Measurements from ENCODE around the gene XKR7. TPM values are rescaled to one million over a fixed set of nuclear protein-coding genes. Genes with fewer than 3 reads are reported as not detected.

Gene XKR7
- total RNA-seq, 2 donors from 2014 or later = 0.05 TPM; not detected in 1

- H3K27ac ChIP-seq = peak overlapping the region; percentile 48 to 68
- TF ChIP-seq POLR2A (IDR thresholded peaks at IDR 0.05) (no peak), CTCF (IDR thresholded peaks at IDR 0.05) (no peak), POLR2AphosphoS5 (IDR thresholded peaks at IDR 0.05) (no peak)
- H3K36me3 ChIP-seq = peaks cover 0 to 17% of the 10 kb centered on the region in 2 donors
- H3K4me1 ChIP-seq (replicated peaks) = peaks cover 3% of the 10 kb centered on the region
- H3K9me3 ChIP-seq = no peaks in the 10 kb centered on the region
- intact Hi-C loops (cut with DNase I) = loop anchor here (10.0 kb wide), 1 partner anchor 126 kb away; no protein-coding TSS in a partner anchor
- H3K27me3 ChIP-seq (replicated peaks; ENCODE audit: insufficient read depth) = no peaks in the 10 kb centered on the region
- DNase-seq (ENCODE audit: low spot score) = no peak
- peak overlapping the region; percentile 64 to 82 for H3K4me3 ChIP-seq
- WGBS = 4% methylated on average over 6 of the region's 6 CpGs
Measured at GRCh38 chr20:31951203-31951529, 16.8 kb upstream of the XKR7 start.

GRCh38 chr20:31951530-31952453 is 16.2 kb upstream of the XKR7 start, which contains the start of gene PDRG1:
Gene PDRG1 (minus strand): TSS chr20:31952046. CDS start chr20:31951961, 85 bp downstream.
- peak within 1 kb of the TSS; percentile 48 to 68 for H3K27ac ChIP-seq
- intact Hi-C loops (cut with DNase I) = loop anchor here (2.0 to 10.0 kb wide), 2 partner anchors 97 to 127 kb away; no protein-coding TSS in a partner anchor
- peaks cover 3% of the 10 kb centered on the region for H3K4me1 ChIP-seq (replicated peaks)
- WGBS = under 1% methylated on average over 63 of the region's 63 CpGs
- H3K9me3 ChIP-seq = no peaks in the 10 kb centered on the region
- peak; percentile 89 for DNase-seq (ENCODE audit: low spot score)
- TF ChIP-seq CTCF (IDR thresholded peaks at IDR 0.05) (peak; percentile 90 to 100 (median 98)), POLR2A (IDR thresholded peaks at IDR 0.05) (peak; percentile 53), POLR2AphosphoS5 (IDR thresholded peaks at IDR 0.05) (peak; percentile 97)
- peak within 1 kb of the TSS; percentile 64 to 82 for H3K4me3 ChIP-seq
- H3K36me3 ChIP-seq = peaks cover 0 to 13% of the 10 kb centered on the region in 2 donors
- H3K27me3 ChIP-seq (replicated peaks; ENCODE audit: insufficient read depth) = peaks cover 3% of the 10 kb centered on the region

- peaks cover 3% of the 10 kb centered on the region for H3K27me3 ChIP-seq (replicated peaks; ENCODE audit: insufficient read depth)
- no peak overlapping the region for H3K27ac ChIP-seq
- intact Hi-C loops (cut with DNase I) = loop anchor here (2.0 to 10.0 kb wide), 2 partner anchors 99 to 129 kb away; no protein-coding TSS in a partner anchor
Measured at GRCh38 chr20:31953556-31954148, 14.3 kb upstream of the XKR7 start.

GRCh38 chr20:31954500-31954899 is 13.5 kb upstream of the XKR7 start:
- no peak overlapping the region for H3K27ac ChIP-seq
- H3K27me3 ChIP-seq (replicated peaks; ENCODE audit: insufficient read depth) = peaks cover 3% of the 10 kb centered on the region
- intact Hi-C loops (cut with DNase I) = loop anchor here (10.0 kb wide), 1 partner anchor 130 kb away; no protein-coding TSS in a partner anchor
- no peaks in the 10 kb centered on the region for H3K36me3 ChIP-seq
- H3K4me3 ChIP-seq = no peak overlapping the region
- WGBS = 70% methylated on average over 1 of the region's 1 CpG
- peaks cover 3% of the 10 kb centered on the region for H3K4me1 ChIP-seq (replicated peaks)
- no peak for DNase-seq (ENCODE audit: low spot score)
- no peak for TF ChIP-seq POLR2AphosphoS5 (IDR thresholded peaks at IDR 0.05)
- TF ChIP-seq CTCF (IDR thresholded peaks at IDR 0.05) = no peak
- no peak for TF ChIP-seq POLR2A (IDR thresholded peaks at IDR 0.05)
- H3K9me3 ChIP-seq = no peaks in the 10 kb centered on the region

More at GRCh38 chr20:31953556-31954148, 14.3 kb upstream of the XKR7 start:
- TF ChIP-seq POLR2AphosphoS5 (IDR thresholded peaks at IDR 0.05) (no peak), CTCF (IDR thresholded peaks at IDR 0.05) (no peak)
- H3K4me1 ChIP-seq (replicated peaks) = peaks cover 3% of the 10 kb centered on the region
- no peaks in the 10 kb centered on the region for H3K36me3 ChIP-seq
- H3K9me3 ChIP-seq = no peaks in the 10 kb centered on the region
- 82% methylated on average over 6 of the region's 6 CpGs for WGBS
- no peak overlapping the region for H3K4me3 ChIP-seq
- DNase-seq (ENCODE audit: low spot score) = no peak
